ENCODE measurements around the gene BOD1. TPM values are rescaled to one million over a fixed set of nuclear protein-coding genes. Genes with fewer than 3 reads are reported as not detected.

The BOD1 gene
- polyA plus RNA-seq, 2 of the 4 experiments (the other 2 are of a cell fraction) = 59.1 to 102 TPM

DNA sequence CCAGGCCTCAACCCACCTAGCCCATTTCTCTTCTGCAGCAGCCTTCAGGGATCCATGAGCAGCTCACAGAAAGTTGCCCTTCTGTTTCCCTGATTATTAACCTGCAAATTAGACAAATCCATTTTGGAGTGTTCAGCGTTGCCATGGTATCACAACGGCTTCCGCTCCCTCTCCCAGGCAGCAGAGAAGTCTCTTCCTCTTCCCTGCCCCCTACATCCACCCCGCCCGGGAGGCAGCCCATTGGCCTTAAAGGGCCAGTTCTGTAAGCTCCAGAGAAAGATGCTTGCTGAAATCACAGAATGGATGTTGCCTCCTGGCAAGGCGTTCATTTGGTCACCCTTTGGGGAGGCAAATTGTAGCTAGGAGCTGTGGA, 47.7 kb upstream of the BOD1 start:
- H3K4me3 ChIP-seq = no peak overlapping the region
- ATAC-seq (peak in 1 of 2 experiments; percentile 72; a peak in 3 of 6 replicates), FAIRE-seq (no peak), DNase-seq (ENCODE audit: low read depth in 1 of 2, low spot score in 1 of 2) (peak in 1 of 2 experiments; percentile 21)
- peaks cover 11% of the 10 kb centered on the region; the same call in 1 of the 3 replicates for H3K9me3 ChIP-seq
- TF ChIP-seq HOXA7 (CRISPR knock-in tag; IDR thresholded peaks at IDR 0.05) = no peak
- TF ChIP-seq, protein P1, sequence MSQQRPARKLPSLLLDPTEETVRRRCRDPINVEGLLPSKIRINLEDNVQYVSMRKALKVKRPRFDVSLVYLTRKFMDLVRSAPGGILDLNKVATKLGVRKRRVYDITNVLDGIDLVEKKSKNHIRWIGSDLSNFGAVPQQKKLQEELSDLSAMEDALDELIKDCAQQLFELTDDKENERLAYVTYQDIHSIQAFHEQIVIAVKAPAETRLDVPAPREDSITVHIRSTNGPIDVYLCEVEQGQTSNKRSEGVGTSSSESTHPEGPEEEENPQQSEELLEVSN (IDR thresholded peaks at IDR 0.05; ENCODE audit: borderline replicate concordance, low read depth) = no peak
- no peak for TF ChIP-seq NFE2L2 (conservative IDR thresholded peaks at IDR 0.05; ENCODE audit: low read length)
- no peak for TF ChIP-seq KDM5A (IDR thresholded peaks at IDR 0.05)
- 0 out of 6 replicates have a peak overlapping the region, but pooled peaks of 1 of the 2 experiments have one; percentile 5 for H3K27ac ChIP-seq
- H3K4me1 ChIP-seq = peaks cover 3% of the 10 kb centered on the region; the same call in 1 of the 3 replicates
- H3K4me2 ChIP-seq = no peak overlapping the region; the same call in 2 of the 3 replicates
- POLR2A ChIA-PET = no interaction called here
- WGBS (ENCODE audit: missing lambda C conversion rate) = 55% methylated on average over 6 of the region's 6 CpGs
- CTCF ChIA-PET = interaction anchor here (0.9 to 1.1 kb wide), 2 partner anchors 8 to 10 kb away, joined by 3 read pairs; no protein-coding TSS in a partner anchor

DNA sequence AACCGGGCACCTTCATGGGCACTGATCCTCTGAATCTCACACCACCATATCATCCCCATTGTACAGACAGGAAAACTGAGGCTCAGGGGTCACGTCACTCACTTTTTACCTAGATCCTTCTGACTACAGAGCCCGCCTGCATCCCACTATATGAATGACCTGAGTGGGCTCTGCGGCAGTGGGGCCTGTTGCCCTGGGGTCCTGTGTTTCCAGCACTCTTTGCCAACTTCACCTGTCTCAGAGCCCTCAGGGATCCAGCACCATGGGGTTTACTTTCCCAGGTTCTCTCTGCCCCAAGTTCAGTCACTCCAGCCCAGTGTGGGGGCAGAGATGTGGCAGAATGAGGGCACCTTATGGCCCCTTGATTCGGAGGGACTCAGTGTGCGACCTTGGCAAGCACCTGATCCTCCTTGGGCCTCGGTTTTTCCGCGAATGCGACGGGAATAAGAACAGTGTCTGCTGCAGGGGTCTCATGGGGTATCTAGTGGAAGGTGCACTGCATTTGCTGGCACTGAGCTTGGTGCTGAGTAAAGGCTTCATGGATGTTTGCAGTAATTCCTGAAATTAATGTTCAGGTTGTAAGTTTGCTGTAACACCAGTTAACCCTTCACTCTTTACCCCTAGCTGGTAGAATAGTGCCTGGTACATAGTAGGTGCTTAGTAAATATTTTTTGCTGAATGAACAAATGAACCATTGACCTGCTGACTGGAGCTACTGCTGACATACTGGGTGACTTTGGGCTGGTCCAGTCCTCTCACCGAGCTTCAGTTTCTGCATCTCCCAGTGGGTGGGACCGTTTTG, 47.1 kb upstream of the BOD1 start:
- Histone ChIP-seq H3K9me3 (0 out of 3 replicates have a peak, but pooled peaks cover 6% of the 10 kb centered on the region), H3K27ac (peak overlapping the region in 1 of 2 experiments; percentile 44; a peak in 3 of 6 replicates), H3K4me3 (no peak overlapping the region), H3K4me2 (no peak overlapping the region), H3K4me1 (peaks cover 3% of the 10 kb centered on the region; the same call in 1 of the 3 replicates)
- ATAC-seq = peak in 1 of 2 experiments; percentile 21; a peak in 2 of 6 replicates
- 84% methylated on average over 13 of the region's 13 CpGs for WGBS (ENCODE audit: missing lambda C conversion rate)
- TF ChIP-seq SMC3 (IDR thresholded peaks at IDR 0.05) (no peak), MAZ (IDR thresholded peaks at IDR 0.05; ENCODE audit: borderline replicate concordance, low read depth, low read length) (no peak), NPAS2 (CRISPR knock-in tag; IDR thresholded peaks at IDR 0.05; ENCODE audit: borderline replicate concordance) (no peak), GATA3 (IDR thresholded peaks at IDR 0.05; ENCODE audit: borderline replicate concordance) (no peak), JUNB (IDR thresholded peaks at IDR 0.05) (no peak), POLR2AphosphoS2 (conservative IDR thresholded peaks at IDR 0.05; ENCODE audit: low read length) (no peak), CHD2 (IDR thresholded peaks at IDR 0.05; ENCODE audit: low read length, partially characterized antibody) (no peak), RARB (CRISPR knock-in tag; IDR thresholded peaks at IDR 0.05) (no peak), HOXB5 (CRISPR knock-in tag; IDR thresholded peaks at IDR 0.05) (no peak), FOSL2 (IDR thresholded peaks at IDR 0.05) (no peak), FOSL2 (CRISPR knock-in tag; IDR thresholded peaks at IDR 0.05) (no peak), ZC3H11A (IDR thresholded peaks at IDR 0.05) (no peak), NR3C1 (IDR thresholded peaks at IDR 0.05) (no peak), HOXA7 (CRISPR knock-in tag; IDR thresholded peaks at IDR 0.05) (no peak), HEYL (CRISPR knock-in tag; IDR thresholded peaks at IDR 0.05) (no peak), POLR2A (IDR thresholded peaks at IDR 0.05; ENCODE audit: low read length) (no peak), EHF (CRISPR knock-in tag; IDR thresholded peaks at IDR 0.05) (no peak)
- TF ChIP-seq, protein P2, sequence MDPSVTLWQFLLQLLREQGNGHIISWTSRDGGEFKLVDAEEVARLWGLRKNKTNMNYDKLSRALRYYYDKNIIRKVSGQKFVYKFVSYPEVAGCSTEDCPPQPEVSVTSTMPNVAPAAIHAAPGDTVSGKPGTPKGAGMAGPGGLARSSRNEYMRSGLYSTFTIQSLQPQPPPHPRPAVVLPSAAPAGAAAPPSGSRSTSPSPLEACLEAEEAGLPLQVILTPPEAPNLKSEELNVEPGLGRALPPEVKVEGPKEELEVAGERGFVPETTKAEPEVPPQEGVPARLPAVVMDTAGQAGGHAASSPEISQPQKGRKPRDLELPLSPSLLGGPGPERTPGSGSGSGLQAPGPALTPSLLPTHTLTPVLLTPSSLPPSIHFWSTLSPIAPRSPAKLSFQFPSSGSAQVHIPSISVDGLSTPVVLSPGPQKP (IDR thresholded peaks at IDR 0.05; ENCODE audit: low read depth, low read length) = no peak
- TF ChIP-seq, protein P1 (IDR thresholded peaks at IDR 0.05; ENCODE audit: borderline replicate concordance, low read depth) = no peak
- TF ChIP-seq, protein P3, sequence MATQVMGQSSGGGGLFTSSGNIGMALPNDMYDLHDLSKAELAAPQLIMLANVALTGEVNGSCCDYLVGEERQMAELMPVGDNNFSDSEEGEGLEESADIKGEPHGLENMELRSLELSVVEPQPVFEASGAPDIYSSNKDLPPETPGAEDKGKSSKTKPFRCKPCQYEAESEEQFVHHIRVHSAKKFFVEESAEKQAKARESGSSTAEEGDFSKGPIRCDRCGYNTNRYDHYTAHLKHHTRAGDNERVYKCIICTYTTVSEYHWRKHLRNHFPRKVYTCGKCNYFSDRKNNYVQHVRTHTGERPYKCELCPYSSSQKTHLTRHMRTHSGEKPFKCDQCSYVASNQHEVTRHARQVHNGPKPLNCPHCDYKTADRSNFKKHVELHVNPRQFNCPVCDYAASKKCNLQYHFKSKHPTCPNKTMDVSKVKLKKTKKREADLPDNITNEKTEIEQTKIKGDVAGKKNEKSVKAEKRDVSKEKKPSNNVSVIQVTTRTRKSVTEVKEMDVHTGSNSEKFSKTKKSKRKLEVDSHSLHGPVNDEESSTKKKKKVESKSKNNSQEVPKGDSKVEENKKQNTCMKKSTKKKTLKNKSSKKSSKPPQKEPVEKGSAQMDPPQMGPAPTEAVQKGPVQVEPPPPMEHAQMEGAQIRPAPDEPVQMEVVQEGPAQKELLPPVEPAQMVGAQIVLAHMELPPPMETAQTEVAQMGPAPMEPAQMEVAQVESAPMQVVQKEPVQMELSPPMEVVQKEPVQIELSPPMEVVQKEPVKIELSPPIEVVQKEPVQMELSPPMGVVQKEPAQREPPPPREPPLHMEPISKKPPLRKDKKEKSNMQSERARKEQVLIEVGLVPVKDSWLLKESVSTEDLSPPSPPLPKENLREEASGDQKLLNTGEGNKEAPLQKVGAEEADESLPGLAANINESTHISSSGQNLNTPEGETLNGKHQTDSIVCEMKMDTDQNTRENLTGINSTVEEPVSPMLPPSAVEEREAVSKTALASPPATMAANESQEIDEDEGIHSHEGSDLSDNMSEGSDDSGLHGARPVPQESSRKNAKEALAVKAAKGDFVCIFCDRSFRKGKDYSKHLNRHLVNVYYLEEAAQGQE (IDR thresholded peaks at IDR 0.05) = no peak
- TF ChIP-seq, protein P4, sequence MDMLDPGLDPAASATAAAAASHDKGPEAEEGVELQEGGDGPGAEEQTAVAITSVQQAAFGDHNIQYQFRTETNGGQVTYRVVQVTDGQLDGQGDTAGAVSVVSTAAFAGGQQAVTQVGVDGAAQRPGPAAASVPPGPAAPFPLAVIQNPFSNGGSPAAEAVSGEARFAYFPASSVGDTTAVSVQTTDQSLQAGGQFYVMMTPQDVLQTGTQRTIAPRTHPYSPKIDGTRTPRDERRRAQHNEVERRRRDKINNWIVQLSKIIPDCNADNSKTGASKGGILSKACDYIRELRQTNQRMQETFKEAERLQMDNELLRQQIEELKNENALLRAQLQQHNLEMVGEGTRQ (IDR thresholded peaks at IDR 0.05) = no peak
- no peak for DNase-seq (ENCODE audit: low read depth in 1 of 2, low spot score in 1 of 2)
- ChIA-PET POLR2A (no interaction called here), CTCF (interaction anchor here (0.9 to 1.1 kb wide), 3 partner anchors 9 to 654 kb away, joined by 3 read pairs; no protein-coding TSS in a partner anchor)
- no peak for FAIRE-seq

Measured in A549 (cell line).